ENCODE data around the gene TMC5.

DNA sequence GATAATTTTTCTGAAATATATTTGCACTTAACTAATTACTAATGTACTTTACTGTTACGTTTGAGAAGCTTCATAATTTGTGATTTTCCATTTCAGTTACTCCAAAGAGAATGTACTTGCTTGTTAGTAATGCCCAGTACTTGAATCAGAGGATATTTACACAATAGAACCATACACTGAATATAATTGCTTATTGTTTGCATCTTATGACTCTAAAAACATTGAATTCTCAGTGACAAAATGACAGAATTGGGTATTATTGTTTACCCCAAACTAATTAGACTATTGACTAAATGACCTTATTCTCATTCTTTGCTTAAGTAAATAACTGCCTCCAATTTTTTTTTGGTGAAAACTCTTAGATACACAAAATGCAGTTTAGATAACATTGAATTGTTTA is 114.9 kb downstream of the TMC5 start:
- no peak for TF ChIP-seq POLR2A (IDR thresholded peaks at IDR 0.05)
- no peak for TF ChIP-seq CTCF (IDR thresholded peaks at IDR 0.05)

Data from tibial nerve (tissue), 3 donors.